Stimulated activated CD4-positive, alpha-beta T cell treated with anti-CD3 and anti-CD28 coated beads, Interleukin-1b, Interleukin-23, amount 100 ng/mL, for 1 hour (primary cell): ENCODE data around the gene PRSS33.

ENCODE experiments used
- DNase-seq, 2 donors: peaks; one replicate each; pipeline ENCODE4 v3.0.0-alpha.2; 2020; ENCODE audit warnings: low read depth in 2 of 2

PRSS33 gene

GRCh38 chr16:2741168-2741567 is 46.2 kb downstream of the PRSS33 start:
- DNase-seq = no peak

- no peak for DNase-seq
Observed at GRCh38 chr16:2740476-2740875, 46.9 kb downstream of the PRSS33 start.

- no peak for DNase-seq
Observed at GRCh38 chr16:2739625-2740430, 47.5 kb downstream of the PRSS33 start.

- DNase-seq = no peak
Observed at GRCh38 chr16:2738615-2739014, 48.7 kb downstream of the PRSS33 start.

DNA sequence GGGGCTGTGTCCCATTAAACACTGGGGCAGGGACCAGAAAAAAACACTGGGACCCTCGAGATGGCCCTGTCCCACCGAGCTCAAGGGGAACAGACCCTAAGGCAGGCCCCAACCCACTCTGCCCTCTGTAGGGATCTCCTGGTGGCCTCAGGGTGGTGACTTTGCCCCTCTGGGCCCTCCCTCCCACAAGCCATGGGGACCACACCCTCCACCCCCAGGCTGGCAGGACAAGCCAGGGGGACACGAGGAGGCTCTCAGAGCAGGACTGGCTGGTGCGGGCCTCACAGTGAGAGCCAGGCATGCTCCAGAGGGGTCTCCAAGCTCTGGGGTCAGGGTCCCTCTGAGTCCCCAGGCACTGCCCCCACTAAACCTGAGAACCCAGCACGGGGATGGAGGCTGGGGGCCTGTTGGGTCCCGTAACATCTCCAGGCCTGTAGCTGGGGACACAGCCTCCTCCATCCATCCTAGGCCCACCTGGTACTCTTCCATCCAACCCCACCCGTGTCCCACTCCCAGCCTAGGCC is 49.4 kb downstream of the PRSS33 start:
- DNase-seq = no peak

DNA sequence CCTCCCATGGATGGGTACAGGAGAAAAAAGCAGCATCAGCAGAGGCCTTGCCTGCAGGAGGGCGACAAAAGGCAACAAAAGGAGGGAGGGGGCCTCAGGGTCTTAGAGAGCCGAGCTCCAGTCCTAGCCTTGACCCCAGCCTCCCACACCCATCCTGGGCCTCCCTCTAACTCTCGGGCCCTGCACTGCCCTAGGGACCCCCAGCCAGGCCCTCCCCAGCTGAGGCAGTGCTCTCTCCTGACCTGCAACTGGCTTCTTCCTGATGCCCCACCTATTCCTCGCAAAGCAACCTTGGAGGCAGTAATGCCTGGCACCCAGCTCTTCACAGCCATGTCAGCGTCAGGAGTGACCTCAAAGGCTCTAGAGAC is 50.1 kb downstream of the PRSS33 start:
- DNase-seq = no peak

DNA sequence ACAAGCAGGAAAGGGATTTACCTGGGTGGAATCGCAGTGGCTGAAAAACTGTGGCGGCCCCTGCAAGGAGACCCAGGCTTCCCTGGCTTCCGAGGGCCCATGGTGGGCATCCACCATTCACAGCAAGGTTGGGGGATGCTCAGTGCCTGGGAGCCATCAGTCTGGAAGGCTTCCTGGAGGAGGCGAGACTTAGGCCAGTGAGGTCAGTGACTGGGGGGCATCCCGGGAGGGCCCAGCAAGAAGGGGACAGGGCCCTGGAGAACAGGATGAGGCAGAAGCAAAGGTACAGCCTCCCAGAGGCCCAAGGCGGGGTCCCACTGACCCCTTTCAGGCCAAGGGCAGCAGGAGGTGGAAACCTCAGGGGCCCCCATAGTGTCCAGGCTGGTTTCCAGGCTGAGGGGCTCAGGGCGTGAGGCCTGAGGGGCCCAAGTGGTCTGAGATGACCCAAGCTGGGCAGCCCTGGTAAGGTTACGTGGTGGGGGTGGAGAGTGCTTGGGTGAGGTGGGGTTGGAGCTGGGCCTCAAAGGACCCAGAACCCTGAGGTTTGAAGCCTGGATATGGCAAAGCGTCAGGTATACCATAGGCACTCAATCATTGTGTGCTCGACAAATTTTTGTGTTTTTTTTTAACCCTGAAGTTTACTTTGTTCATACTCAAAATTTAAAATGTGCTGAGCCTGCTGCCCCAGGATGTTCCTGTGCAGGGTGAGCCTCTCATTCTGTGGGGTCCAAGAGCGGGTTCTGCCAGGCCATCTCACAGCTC is 50.7 kb downstream of the PRSS33 start:
- no peak for DNase-seq

- no peak for DNase-seq
Observed at GRCh38 chr16:2734844-2735515, 52.4 kb downstream of the PRSS33 start.
